Ramos (cell line): ENCODE data around the gene ACACB.

Source experiments
- in situ Hi-C: fragments of 300-500 bp; cut with MboI; formaldehyde crosslinking; loops from one replicate; pipeline ENCODE4 v1.14.3; 2022; ENCODE audit warnings: low sequenced_read_pairs; ENCODE audit not compliant: unreplicated experiment

Gene ACACB

GRCh38 chr12:109105176-109105575, 11.2 kb upstream of the ACACB start:
- in situ Hi-C loops: no loop called here

- in situ Hi-C loops: loop anchor here (10.0 kb wide), 1 partner anchor 275 kb away; no protein-coding TSS in a partner anchor
These were observed 6.5 kb upstream of the ACACB start for GRCh38 chr12:109109746-109110350.

GRCh38 chr12:109110988-109111495, 5.3 kb upstream of the ACACB start:
- in situ Hi-C loops: loop anchor here (10.0 kb wide), 1 partner anchor 274 kb away; no protein-coding TSS in a partner anchor

- in situ Hi-C loops: loop anchor here (10.0 kb wide), 1 partner anchor 272 kb away; no protein-coding TSS in a partner anchor
These were observed 3.5 kb upstream of the ACACB start for GRCh38 chr12:109112720-109113465.

- in situ Hi-C loops: loop anchor here (10.0 kb wide), 1 partner anchor 271 kb away; no protein-coding TSS in a partner anchor
These were observed 2.6 kb upstream of the ACACB start for GRCh38 chr12:109113661-109114321.

GRCh38 chr12:109114644-109115043, 1.7 kb upstream of the ACACB start:
- in situ Hi-C loops: loop anchor here (10.0 kb wide), 1 partner anchor 270 kb away; no protein-coding TSS in a partner anchor

- in situ Hi-C loops: loop anchor here (10.0 kb wide), 1 partner anchor 269 kb away; no protein-coding TSS in a partner anchor
These were observed 1.0 kb upstream of the ACACB start for GRCh38 chr12:109115404-109115757.

- in situ Hi-C loops: loop anchor here (10.0 kb wide), 1 partner anchor 268 kb away; no protein-coding TSS in a partner anchor
These were observed 193 bp downstream of the ACACB start for GRCh38 chr12:109116611-109116949.

- in situ Hi-C loops: no loop called here
These were observed 3.7 kb downstream of the ACACB start for GRCh38 chr12:109120095-109120494.

GRCh38 chr12:109120557-109120956, 4.2 kb downstream of the ACACB start:
- in situ Hi-C loops: no loop called here

GRCh38 chr12:109121346-109121880, 5.0 kb downstream of the ACACB start:
- in situ Hi-C loops: no loop called here

GRCh38 chr12:109124878-109125648, 8.7 kb downstream of the ACACB start:
- in situ Hi-C loops: no loop called here

GRCh38 chr12:109125791-109126190, 9.4 kb downstream of the ACACB start:
- in situ Hi-C loops: no loop called here

GRCh38 chr12:109126784-109127183, 10.4 kb downstream of the ACACB start:
- in situ Hi-C loops: no loop called here

GRCh38 chr12:109127533-109128242, 11.3 kb downstream of the ACACB start:
- in situ Hi-C loops: no loop called here

GRCh38 chr12:109130297-109131153, 14.1 kb downstream of the ACACB start:
- in situ Hi-C loops: no loop called here

GRCh38 chr12:109131154-109132050, 15.0 kb downstream of the ACACB start:
- in situ Hi-C loops: no loop called here
